ENCODE measurements around the gene SMPD3. TPM values are rescaled to one million over a fixed set of nuclear protein-coding genes. Genes with fewer than 3 reads are reported as not detected.
A peak's percentile ranks its signal among the peaks of the same experiment; 100 is the strongest.

SMPD3 gene
- total RNA-seq, 1 experiment from 2014 or later = 2.4 TPM

- Histone ChIP-seq H3K4me3 (ENCODE audit: low read depth, low read length) (no peak overlapping the region), H3K9me3 (no peaks in the 10 kb centered on the region), H3K27me3 (replicated peaks; ENCODE audit: control insufficient read depth, insufficient read depth, low read length) (no peaks in the 10 kb centered on the region), H3K4me1 (no peaks in the 10 kb centered on the region), H3K36me3 (ENCODE audit: control insufficient read depth, insufficient read depth, low read length) (no peaks in the 10 kb centered on the region)
- no peak overlapping the region for H3K4me3 Mint-ChIP-seq (ENCODE audit: unreplicated experiment)
- peaks cover 6% of the 10 kb centered on the region for H3K4me1 Mint-ChIP-seq (ENCODE audit: low read depth, unreplicated experiment)
- H3K27ac Mint-ChIP-seq (ENCODE audit: unreplicated experiment) = no peak overlapping the region
- ChIA-PET CTCF (interaction anchor here (0.7 kb wide), 1 partner anchor 102 kb away, joined by 3 read pairs; the partner anchor contains the start of gene SLC7A6), POLR2A (no interaction called here)
- no peaks in the 10 kb centered on the region for H3K27me3 Mint-ChIP-seq (ENCODE audit: insufficient read depth, unreplicated experiment)
- no peaks in the 10 kb centered on the region for H3K9me3 Mint-ChIP-seq (ENCODE audit: unreplicated experiment)
- TF ChIP-seq, protein P1, sequence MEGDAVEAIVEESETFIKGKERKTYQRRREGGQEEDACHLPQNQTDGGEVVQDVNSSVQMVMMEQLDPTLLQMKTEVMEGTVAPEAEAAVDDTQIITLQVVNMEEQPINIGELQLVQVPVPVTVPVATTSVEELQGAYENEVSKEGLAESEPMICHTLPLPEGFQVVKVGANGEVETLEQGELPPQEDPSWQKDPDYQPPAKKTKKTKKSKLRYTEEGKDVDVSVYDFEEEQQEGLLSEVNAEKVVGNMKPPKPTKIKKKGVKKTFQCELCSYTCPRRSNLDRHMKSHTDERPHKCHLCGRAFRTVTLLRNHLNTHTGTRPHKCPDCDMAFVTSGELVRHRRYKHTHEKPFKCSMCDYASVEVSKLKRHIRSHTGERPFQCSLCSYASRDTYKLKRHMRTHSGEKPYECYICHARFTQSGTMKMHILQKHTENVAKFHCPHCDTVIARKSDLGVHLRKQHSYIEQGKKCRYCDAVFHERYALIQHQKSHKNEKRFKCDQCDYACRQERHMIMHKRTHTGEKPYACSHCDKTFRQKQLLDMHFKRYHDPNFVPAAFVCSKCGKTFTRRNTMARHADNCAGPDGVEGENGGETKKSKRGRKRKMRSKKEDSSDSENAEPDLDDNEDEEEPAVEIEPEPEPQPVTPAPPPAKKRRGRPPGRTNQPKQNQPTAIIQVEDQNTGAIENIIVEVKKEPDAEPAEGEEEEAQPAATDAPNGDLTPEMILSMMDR (IDR thresholded peaks at IDR 0.05; ENCODE audit: insufficient read depth in 1 of 2, low read depth in 1 of 2, low read length in 1 of 2, severe bottlenecking in 1 of 2, unreplicated experiment in 1 of 2) = no peak
- no TSS peak for BruUV-seq (replicated peaks)
- peaks cover 79% of the 10 kb centered on the region for H3K36me3 Mint-ChIP-seq (ENCODE audit: insufficient read depth, unreplicated experiment)
- DNase-seq = no peak
- intact Hi-C loops (cut with micrococcal nuclease; ENCODE audit: unreplicated experiment) = no loop called here
Measured at GRCh38 chr16:68366062-68366461, 82.2 kb downstream of the SMPD3 start.

GRCh38 chr16:68365167-68365817 lies 83.0 kb downstream of the SMPD3 start:
- ChIA-PET POLR2A (no interaction called here), CTCF (interaction anchor here (0.7 kb wide), 1 partner anchor 101 kb away, joined by 3 read pairs; the partner anchor contains the start of gene SLC7A6)
- Mint-ChIP-seq H3K4me1 (ENCODE audit: low read depth, unreplicated experiment) (peaks cover 12% of the 10 kb centered on the region), H3K36me3 (ENCODE audit: insufficient read depth, unreplicated experiment) (peaks cover 79% of the 10 kb centered on the region), H3K4me3 (ENCODE audit: unreplicated experiment) (no peak overlapping the region), H3K27ac (ENCODE audit: unreplicated experiment) (peak overlapping the region; percentile 7), H3K9me3 (ENCODE audit: unreplicated experiment) (no peaks in the 10 kb centered on the region), H3K27me3 (ENCODE audit: insufficient read depth, unreplicated experiment) (no peaks in the 10 kb centered on the region)
- no peaks in the 10 kb centered on the region for H3K36me3 ChIP-seq (ENCODE audit: control insufficient read depth, insufficient read depth, low read length)
- TF ChIP-seq, protein P1 (IDR thresholded peaks at IDR 0.05; ENCODE audit: insufficient read depth in 1 of 2, low read depth in 1 of 2, low read length in 1 of 2, severe bottlenecking in 1 of 2, unreplicated experiment in 1 of 2) = no peak
- no peak overlapping the region for H3K4me3 ChIP-seq (ENCODE audit: low read depth, low read length)
- no peaks in the 10 kb centered on the region for H3K9me3 ChIP-seq
- intact Hi-C loops (cut with micrococcal nuclease; ENCODE audit: unreplicated experiment) = no loop called here
- H3K27me3 ChIP-seq (replicated peaks; ENCODE audit: control insufficient read depth, insufficient read depth, low read length) = no peaks in the 10 kb centered on the region
- H3K4me1 ChIP-seq = no peaks in the 10 kb centered on the region
- no TSS peak for BruUV-seq (replicated peaks)
- DNase-seq = no peak

DNA sequence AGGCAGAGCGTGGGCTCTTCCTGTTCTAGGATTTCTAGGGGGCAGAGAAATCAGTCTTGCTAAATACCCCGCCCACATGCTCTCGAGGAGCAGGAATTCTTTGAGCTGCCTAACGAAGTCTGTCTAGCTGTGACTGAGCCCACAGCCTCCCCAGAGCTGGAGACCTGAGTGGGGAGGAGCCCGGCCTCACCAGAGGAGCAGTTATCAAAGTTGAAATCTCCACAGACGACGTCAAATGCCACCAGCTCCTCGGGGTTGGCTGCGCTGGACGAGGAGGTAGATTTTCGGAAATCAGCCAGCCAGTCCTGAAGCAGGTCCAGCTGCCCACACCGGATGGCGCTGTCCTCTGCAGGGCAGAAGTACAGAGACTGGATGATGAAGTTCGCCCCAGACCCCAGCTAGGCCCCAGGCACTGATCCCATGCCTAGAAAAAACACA lies 83.7 kb downstream of the SMPD3 start:
- CTCF ChIA-PET = interaction anchor here (1.8 kb wide), 1 partner anchor 102 kb away, joined by 3 read pairs; no protein-coding TSS in a partner anchor
- no peaks in the 10 kb centered on the region for H3K36me3 ChIP-seq (ENCODE audit: control insufficient read depth, insufficient read depth, low read length)
- no TSS peak for BruUV-seq (replicated peaks)
- H3K4me1 ChIP-seq = no peaks in the 10 kb centered on the region
- H3K4me3 Mint-ChIP-seq (ENCODE audit: unreplicated experiment) = no peak overlapping the region
- H3K4me3 ChIP-seq (ENCODE audit: low read depth, low read length) = no peak overlapping the region
- H3K36me3 Mint-ChIP-seq (ENCODE audit: insufficient read depth, unreplicated experiment) = peaks cover 84% of the 10 kb centered on the region
- TF ChIP-seq, protein P1 (IDR thresholded peaks at IDR 0.05; ENCODE audit: insufficient read depth in 1 of 2, low read depth in 1 of 2, low read length in 1 of 2, severe bottlenecking in 1 of 2, unreplicated experiment in 1 of 2) = no peak
- POLR2A ChIA-PET = no interaction called here
- no peaks in the 10 kb centered on the region for H3K27me3 ChIP-seq (replicated peaks; ENCODE audit: control insufficient read depth, insufficient read depth, low read length)
- H3K4me1 Mint-ChIP-seq (ENCODE audit: low read depth, unreplicated experiment) = peaks cover 13% of the 10 kb centered on the region
- no peaks in the 10 kb centered on the region for H3K27me3 Mint-ChIP-seq (ENCODE audit: insufficient read depth, unreplicated experiment)
- H3K27ac Mint-ChIP-seq (ENCODE audit: unreplicated experiment) = peak overlapping the region; percentile 7
- H3K9me3 Mint-ChIP-seq (ENCODE audit: unreplicated experiment) = no peaks in the 10 kb centered on the region
- no peak for DNase-seq
- intact Hi-C loops (cut with micrococcal nuclease; ENCODE audit: unreplicated experiment) = no loop called here
- no peaks in the 10 kb centered on the region for H3K9me3 ChIP-seq

Measured in Caco-2 (cell line).